COLO668 (cell line): ENCODE results near the gene CTDNEP1.

Experiments
- DNase-seq: peaks from one replicate; lab custom pipeline; 2025; ENCODE audit not compliant: unreplicated experiment; lab: John Stamatoyannopoulos, UW

The CTDNEP1 gene

DNA sequence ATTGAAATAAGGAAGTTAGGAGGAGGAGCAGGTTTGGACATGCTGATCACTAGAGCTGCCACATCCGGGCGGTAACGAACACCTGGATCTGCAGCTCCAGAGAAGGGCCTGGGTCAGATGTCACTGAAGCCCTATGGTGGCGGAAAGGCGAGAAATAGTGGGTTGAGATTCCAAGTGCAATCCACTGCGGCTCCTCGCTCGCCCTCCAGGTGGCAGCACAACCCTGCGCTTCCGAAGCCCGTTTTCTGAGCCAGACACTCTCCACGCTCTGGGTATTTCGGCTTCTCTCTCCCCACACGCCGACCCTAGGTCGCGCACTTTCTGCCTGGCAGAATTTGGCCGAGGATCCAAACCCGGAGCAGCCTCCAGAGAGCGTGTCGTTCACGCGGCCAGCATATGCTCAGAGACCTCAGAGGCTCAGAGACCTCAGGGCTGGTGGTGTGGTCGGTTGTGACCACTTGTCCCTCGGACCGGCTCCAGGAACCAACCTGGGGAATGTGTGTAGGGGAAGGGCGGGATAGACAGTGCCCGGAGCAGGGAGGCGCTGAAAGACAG, 29.1 kb upstream of the CTDNEP1 start:
- peak; percentile 73 for DNase-seq

DNA sequence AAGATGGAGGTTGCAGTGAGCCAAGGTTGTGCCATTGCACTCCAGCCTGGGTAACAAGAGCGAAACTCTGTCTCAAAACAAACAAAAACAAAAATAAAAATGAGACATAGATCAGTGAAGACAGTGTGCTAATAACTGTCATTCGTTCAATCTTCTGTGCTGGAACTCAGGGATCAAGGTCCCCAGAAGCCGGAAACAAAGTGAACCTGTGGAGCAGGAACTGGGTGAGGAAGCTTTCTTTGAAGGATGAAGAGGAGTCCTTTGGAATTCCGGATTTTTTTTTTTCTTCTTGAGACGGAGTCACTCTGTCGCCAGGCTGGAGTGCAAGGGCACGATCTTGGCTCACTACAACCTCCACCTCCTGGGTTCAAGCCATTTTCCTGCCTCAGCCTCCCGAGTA, 27.9 kb upstream of the CTDNEP1 start:
- DNase-seq = no peak

DNA sequence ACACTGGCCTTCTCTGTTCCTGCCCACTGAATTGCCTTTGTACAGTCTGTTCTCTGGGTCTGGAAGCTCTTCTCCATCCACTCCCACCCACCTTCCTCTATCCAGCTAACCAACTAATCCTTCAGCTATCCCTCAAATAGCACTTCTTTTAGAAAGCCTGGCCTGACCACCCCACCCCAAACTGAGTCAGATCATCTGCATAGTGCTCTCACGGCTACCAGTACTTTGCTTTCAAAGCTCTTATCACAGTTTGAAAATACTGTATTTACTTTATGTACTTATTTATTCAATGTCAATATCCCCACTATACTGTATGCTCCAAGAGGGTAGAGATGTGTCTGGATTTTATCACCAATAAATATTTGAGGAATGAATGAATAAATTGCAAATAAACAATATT, 15.2 kb upstream of the CTDNEP1 start:
- no peak for DNase-seq

DNA sequence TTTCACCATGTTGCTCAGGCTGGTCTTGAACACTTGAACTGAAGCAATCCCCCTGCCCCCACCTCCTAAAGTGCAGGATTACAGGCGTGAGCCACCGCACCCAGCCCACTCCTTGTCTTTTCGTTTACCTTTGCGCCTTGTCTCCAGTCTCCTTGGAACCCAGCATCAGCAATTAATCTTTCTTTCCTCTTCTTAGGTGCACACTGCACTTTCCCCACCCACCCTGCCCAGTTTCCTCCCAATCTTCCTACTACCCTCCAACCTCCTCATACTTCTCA, 12.2 kb upstream of the CTDNEP1 start:
- no peak for DNase-seq

DNA sequence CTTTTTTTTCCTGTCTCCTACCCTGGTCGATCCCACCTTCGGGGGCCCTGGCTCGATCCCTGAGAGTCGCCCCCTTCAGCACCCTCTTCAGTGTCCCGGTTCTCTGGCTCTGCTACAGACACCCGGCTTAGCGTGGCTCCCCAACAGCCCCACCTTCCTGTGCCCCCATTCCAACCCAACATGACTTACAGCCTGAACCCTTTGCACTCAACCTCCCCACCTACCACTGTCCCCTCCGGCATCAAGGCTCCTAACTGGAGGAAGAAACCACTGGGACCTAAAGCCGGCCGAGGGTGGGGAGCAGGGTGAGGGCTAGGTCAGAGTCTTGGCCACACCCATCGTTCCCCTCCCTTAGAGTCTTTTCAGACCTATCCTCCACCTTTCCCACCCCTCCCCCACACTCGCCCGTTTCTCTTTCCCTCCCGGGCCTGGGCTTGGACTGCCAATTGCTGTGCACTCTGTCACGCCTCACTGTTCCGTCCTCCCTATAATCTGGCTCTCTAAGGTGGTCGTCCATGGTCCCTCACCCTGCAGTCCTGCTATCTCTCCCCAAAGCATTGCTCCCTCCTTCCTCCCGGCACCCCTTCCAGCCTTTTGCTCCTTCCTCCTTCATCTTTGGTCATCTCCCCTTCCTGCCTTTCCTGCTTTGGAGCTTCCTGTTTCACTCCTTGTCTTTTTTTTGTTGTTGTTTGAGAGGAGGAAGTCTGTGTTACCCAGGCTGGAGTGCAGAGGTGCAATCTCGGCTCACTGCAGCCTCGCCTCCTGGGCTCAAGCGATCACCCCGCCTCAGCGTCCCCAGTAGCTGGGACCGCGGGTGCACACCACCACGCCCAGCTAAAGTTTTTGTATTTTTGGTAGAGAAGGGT, 11.6 kb upstream of the CTDNEP1 start:
- peak; percentile 45 for DNase-seq

DNA sequence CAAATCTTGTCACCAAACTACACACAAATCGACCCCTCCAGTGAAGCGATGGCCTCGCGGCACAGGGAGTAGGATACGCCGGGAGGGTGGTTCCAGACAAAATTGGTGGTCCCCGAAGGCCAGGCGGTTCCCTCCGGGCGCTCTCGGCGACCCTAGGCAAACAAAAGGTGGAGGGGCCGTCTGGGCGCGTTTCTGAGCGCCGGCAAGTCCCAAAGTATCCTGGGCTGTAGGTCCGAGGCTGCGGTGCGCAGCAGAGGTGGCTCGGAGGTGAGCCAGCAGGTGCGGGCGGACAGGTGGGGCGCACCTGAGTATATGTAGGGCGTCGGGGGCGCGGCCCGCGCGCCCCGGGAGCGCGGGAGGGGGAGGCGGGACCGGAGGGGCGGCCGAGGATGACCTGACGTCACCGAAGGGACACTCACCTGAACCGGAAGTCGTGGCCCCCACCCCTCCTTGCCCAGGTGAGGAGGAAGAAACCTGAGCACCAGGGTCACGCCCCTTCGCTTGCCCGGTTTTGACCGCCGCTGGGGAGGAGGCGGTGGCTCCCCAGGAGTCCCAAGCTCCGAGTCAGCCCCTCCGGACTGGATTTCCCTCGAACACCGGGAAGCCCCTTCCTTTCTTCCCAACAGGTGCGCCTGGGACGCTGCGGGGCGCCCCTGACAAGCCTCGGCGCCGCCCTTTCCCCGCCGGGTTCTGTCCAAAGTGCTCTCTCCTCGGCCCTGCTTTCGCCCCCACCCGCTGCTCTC, 10.8 kb upstream of the CTDNEP1 start, which contains the start of gene CLDN7:
TSS of gene CLDN7 (minus strand) at position 287 of the 743 bp plus-strand sequence. CDS start 435 bp downstream, outside the sequence.
- peak; percentile 92 for DNase-seq

DNA sequence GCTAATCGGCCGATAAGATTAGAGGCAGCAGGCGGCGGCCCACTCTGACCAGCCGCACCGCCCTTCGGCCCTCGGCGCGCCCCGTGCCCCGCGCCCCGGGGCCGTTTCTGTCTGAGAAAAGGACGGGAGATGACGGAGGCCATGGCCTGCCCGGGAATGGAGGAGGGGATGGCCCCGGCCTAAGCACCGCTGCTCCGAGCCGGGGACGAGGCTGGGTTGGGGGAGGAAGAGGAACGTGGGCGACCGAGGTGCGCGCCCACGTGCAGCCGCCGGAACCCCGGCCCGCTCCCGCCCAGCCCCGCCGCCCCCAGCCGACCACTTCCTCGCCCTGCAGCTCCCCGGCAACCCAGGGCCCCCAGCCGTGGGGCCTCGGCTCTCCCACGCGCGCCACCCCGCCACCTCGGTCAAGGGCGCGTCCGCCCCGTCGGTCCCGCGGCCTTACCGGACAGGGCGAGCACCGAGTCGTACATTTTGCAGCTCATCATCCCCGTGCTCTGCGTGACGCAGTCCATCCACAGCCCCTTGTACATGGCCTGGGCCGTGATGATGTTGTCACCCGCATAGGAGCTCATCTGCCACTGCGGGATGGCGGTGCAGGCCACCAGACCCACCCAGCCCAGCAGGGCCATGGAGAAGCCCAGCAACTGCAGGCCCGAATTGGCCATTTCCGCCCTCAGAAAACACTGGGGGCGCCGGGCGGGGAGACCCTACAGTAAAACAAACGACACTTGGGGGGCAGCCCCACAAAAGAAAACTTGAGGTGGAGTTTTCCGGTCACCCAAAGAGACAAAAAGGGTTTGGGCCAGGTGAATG, 10.1 kb upstream of the CTDNEP1 start:
- DNase-seq = peak; percentile 29

DNA sequence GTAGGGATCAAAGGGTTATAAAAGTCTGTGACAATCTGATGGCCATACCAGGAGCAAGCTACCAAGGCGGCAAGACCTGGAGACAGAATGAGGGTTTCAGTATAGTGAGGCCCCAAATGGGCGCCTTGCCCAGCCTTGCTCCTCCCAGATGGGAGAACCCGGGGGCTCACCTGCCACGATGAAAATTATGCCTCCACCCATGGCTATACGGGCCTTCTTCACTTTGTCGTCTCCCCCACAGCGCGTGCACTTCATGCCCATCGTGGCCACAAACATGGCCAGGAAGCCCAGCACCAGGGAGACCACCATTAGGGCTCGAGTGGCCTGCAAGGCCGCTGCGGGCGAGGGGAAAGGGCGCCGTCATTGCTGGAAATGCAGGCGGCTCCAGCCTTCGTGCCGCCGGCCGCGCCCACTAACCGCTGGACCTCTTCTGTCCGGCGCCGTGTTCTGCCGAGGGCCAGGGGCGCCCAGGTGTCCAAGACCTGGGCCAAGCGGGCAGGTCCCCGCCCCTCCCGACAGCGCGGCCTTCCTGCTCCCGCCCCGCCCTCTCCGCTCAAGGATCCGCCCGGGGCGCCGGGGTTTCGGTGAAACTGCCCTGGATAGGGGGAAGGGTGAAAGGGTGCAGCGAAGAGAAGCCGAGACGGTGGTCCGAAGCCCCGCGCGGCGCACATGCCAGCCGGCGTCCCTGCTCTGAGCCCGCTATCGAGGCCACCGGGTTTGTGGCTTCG, 9.3 kb upstream of the CTDNEP1 start:
- DNase-seq = peak; percentile 78

DNA sequence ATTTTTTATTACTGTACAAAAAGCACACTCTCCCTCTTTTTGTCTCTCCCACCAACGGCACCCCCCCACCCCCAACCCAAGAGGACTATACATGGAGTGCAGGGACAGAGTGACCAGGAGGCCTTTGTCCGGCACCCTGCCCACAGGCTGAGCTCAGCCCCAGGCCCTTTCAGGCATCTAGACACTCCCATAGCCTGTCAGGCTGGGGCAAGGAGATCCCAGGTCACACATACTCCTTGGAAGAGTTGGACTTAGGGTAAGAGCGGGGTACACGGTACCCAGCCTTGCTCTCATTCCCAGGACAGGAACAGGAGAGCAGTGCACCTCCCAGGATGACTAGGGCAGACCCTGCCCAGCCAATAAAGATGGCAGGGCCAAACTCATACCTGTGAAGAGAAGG, 8.6 kb upstream of the CTDNEP1 start:
- DNase-seq = no peak

DNA sequence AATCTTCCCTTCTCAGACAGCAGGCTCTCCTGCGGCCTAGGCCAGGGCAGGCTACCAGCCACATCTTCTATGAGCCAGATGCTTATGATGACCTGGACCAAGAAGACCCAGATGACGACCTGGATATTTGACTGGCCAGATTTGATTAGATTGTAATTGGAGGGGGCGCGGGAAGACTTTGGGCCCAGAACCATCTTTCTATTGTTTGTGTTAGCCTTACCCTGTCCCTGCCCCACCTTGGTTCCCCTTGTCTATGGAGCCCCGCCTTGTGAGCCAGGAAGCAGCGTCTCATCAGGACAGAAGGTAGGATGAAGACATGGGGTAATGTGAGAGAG, 8.0 kb upstream of the CTDNEP1 start:
- DNase-seq = no peak

DNA sequence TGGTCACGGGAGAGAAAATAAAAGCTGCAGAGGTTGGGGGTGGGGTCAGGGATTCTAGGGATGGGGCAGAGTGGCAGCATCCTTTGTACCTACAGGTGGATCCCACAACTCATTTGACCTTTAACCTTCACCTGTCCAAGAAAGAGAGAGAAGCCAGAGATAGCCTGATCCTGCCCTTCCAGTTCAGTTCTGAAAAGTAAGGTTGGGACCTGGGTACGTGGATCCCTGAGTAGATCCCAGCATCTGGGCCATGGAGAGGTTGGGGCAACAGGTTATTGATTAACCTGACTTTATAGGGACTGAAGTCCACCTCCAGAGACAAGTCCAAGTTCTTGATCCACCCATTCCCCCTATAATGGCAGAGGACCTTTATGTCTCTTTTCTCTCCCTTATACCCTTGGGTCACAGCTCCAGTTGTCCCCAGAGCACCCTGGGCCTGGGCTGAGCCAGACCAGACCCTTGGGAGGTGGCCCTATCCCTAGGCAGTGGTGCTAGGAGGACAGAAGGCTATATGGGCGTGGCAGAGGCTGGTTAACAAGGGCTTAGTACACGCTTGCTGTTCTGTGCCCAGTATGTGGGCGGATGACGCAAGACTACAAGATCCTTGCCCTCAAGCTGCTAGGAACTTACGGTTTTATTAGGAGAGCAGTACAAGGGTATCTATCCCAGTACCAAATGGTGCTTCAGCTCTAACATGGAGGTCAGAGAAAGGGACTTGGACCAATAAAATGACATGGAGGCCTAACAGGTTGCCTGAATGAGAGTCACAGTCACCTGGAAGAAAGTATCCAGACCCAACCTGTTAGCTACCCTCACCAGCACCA, 7.4 kb upstream of the CTDNEP1 start:
- DNase-seq = peak; percentile 14

DNA sequence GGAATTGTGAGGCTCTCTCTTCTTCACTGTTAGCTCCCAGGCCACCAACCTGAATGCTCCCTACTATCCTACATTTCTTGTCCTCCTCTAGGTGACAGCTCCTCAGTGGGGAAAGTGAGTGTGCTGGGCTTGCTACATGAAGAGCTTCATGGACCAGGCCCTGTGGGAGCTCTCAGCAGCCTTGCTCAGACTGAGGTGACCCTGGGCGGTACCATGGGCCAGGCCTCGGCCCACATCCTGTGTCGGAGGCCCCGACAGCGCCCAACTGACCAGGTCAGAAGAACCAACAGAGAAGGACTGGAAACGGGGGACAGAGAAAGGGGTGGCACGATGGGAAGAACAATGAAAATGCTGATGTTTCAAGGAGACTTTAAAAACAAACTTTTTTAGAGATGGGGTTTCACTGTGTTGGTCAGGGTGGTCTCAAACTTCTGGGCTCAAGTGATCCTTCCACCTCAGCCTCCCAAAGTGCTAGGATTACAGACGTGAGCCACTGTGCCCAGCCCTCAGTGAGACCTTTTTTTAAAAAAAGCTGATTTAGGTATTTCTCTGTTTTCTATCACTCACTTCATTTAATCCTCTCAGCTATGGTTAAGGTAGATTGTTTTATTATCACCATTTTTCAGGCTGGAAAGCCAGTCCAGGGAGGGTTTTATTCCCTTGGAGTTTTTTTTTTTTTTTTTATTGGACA, 5.4 kb upstream of the CTDNEP1 start:
- no peak for DNase-seq

DNA sequence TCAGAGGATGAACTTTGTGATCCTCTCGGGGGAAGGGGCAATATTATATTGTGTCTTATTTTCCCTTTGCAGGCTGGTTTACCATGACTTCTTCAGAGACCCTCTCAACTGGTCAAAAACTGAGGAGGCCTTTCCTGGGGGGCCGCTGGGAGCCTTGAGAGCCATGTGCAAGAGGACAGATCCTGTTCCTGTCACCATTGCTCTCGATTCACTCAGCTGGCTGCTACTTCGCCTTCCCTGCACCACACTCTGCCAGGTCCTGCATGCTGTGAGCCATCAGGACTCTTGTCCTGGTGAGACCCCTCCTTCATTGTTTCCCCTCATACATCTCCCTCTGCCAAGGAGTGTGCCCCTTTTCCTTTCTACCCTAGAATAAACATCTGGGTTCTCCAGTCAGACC, 3.0 kb upstream of the CTDNEP1 start:
- no peak for DNase-seq

DNA sequence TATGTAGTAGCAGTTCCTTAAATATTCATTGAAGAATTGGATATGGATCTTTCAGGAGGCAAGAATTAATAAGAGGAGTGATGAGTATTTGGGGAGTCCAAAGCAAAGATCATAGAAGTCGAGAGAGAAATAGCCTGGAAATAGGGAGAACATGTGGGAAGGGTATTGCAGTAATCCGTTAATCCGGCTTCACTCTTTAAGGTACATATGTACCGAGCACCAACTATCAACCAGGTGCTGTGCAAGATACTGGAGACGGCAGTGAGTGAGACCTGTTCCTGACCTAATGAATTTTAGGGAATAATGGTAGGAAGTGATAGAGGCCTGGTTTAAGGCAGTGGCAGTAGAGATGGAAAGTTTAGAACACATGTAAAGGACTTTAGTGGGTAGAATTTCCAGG, 1.5 kb upstream of the CTDNEP1 start:
- DNase-seq = no peak

DNA sequence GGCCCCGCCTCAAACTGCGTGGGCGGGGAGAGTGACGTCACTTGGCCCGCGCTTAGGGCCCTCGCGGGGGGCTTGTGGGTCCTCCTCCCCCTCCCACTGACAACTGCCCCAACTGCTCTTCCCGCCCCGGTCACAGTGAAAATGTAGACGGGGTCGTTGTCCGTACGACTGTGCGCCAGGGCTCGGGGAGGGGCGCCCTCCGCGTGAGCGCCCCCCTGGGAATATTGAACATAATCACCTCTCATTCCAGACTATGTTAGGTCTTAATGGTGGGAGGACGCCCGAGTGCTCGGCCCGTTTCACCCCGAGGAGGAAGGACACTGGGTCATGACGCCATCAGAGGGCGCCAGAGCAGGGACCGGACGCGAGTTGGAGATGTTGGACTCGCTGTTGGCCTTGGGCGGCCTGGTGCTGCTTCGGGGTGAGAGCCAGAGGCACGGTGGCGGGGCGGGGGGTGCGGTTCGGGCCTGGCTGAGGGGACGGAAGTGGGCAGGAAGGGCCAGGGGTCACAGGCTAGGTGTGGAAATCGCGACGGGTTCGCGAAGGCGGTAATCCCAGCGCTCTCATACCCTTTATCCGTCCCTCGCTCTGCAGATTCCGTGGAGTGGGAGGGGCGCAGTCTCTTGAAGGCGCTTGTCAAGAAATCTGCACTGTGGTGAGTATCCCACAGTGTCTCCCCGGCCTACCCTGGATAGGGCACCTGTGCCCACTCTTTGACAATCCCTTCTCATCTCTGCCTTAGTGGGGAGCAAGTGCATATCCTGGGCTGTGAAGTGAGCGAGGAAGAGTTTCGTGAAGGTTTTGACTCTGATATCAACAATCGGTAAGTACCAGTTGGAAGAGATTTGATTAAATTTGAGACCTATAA, 876 bp upstream of the CTDNEP1 start, which contains the start of gene ELP5:
TSS of gene ELP5 (plus strand) at position 40 of the 868 bp plus-strand sequence. CDS start at position 376, 336 bp downstream.
- DNase-seq = peak; percentile 89

DNA sequence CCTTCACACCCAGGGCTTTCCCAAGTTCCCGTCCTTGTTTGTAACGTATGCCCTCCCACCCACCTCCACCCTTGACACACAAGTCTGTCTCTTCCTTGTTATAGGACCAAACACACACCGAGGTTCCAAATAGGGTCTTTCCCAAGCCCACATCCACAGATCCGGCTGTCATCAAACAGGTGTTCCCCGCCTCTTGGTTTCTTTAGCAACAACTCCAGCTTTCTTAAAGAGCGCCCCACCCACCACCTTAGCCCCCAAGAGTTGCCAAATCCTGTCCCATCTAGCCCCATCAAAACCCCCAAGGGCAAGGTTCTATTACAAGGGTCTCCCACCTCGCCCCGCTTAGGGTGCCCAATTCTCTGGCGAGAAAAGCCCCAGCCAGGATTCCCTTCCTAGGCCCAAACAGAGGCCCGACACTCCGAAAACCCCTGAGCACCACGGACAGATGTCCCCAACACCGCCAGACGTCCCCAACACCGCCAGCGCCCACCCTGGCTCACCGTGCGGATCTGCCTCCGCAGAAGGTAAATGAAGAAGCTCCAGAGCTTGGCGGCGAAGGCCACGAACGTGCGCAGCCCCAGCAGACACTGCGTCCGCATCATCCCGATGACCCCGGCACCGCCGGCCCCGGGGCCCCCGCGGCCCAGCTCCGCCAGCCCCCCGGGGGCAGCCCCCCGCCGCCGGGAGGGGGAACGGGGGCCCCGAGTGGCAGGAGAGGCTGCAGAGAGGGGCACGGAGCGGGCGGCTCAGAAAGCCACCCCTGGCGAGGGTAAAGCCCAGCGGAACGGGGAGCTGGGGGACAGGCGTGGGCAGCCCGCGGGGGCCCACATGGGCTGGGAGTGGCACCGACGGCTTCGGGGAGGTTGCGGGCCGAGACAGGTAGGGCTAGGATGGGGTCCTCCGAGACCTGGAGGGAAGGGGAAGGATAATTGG, 573 bp downstream of the CTDNEP1 start:
- no peak for DNase-seq

DNA sequence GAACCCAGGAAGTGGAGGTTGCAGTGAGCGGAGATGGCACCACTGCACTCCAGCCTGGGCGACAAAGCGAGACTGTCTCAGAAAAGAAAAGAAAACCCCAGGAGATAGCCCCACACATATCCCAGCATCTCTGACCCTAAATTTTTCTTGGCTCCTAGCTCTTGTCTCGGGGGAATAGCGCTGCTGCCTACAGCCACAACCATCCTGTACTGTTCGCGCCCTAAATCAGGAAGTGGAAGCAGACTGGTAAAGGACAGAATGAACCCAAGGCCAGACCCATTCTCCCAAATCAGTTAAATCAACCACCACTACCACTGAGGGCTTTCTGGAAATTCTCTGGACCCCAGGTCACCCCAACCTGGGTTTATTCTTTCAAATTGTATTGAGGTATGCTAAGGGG, 1.7 kb downstream of the CTDNEP1 start:
- DNase-seq = no peak
